HG03097 (cell line): ENCODE results near the gene CP.
A peak's percentile ranks its signal among the peaks of the same experiment; 100 is the strongest.
"Not testable (repeated sequence)": the region's sequence is repeated elsewhere in the genome, so short reads cannot be mapped to it uniquely, and the experiment has no call there.

Source experiments
- ATAC-seq: cut with Tn5 transposase; IDR thresholded peaks from one replicate; pipeline ENCODE4 v1.9.1; 2021; ENCODE audit not compliant: unreplicated experiment, low FRiP score

CP gene

GRCh38 chr3:149221783-149222517 is at the start of gene CP:
Gene CP, minus strand, starts transcription at chr3:149221829. Its CDS starts 37 bp downstream, at chr3:149221792.
- ATAC-seq = no peak

DNA sequence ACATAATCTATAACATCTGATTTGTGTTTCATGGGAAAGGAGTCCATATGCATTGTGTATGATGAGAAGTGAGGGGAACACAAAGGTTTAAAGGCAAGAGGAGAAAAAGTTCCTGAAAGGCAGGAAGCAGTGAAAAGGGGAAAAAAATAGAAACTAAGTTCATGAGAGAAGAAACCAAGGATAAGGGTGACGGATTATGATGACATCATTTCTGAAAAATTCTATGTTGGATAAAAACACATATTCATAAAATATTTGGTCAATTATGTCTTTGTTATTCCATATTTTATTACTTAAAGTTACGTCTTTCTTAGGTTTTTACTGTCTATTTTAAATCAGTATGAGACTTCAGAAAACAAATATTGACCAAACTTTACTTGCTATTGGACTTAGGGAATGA is 48.6 kb upstream of the CP start:
- ATAC-seq = no peak

DNA sequence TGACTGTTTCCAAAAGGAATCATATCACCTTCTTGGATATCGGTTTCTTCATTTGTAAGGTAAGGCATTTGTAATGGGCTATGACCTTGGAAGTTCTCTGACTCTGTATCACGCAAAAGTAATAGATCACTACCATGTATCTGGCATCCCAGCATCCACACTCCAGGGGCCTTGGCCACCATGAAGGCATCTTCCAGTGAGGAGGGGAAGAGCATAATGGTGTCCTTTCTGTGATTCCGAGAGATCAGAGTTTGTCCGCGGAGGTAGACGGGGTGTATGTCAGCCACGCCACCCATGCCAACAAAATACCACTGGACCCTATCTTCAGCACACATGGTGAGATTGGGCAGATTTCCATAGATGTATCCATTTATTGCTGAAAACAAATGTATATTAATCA is 48.1 kb upstream of the CP start:
- no peak for ATAC-seq

DNA sequence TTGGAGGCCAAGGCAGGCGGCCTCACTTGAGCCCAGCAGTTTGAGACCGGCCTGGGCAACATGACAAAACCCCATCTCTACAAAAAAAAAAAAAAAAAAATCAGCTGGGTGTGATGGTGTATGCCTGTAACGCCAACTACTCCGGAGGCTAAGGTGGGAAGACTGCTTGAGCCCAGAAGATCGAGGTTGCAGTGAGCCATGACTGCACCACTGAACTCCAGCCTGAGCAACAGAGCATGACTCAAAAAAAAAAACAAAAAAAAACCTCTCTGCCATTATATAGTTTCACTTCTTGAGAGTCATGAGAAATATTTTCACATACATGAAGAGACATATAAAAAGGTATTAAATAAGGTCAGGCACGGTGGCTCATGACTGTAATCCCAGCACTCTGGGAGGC is 45.9 kb upstream of the CP start:
- peak; percentile 57 for ATAC-seq

- ATAC-seq = no peak
These were observed 45.1 kb upstream of the CP start for GRCh38 chr3:149266736-149267135.

DNA sequence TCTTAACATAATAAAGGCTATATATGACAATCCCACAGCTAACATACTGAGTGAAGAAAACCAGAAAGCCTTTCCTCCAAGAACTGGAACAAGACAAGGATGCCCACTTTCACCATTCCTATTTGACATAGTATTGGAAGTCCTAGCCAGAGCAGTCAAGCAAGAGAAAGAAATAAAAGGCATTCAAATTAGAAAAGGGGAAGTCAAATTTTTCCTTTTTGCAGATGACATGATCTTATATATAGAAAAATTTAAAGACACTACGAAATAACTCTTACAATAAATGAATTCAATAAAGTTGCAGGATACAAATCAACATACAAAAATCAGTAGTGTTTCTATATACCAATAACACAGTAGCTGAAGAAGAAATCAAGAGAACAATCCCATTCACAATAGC is 42.2 kb upstream of the CP start:
- ATAC-seq = no peak

GRCh38 chr3:149258714-149259113 is 37.1 kb upstream of the CP start:
- no peak for ATAC-seq

DNA sequence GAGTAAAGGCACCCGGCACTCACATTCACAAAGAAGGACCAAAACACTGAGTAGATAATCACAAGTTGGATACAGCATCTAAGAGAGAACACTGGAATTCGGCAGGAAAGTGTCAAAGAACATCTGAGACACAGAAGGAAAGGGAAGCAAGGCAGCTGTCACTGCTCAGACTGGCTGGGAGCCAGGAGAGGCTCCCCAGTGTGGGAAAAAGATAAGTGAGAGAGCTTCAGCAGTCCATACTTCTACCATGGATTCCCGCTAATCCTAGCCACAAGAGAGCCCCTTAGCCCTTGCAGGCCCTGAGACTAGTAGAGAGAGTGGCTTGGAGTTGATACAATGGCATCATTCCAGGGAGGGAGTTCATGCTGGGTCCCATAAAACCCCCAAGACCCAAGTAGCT is 36.7 kb upstream of the CP start:
- no peak for ATAC-seq

DNA sequence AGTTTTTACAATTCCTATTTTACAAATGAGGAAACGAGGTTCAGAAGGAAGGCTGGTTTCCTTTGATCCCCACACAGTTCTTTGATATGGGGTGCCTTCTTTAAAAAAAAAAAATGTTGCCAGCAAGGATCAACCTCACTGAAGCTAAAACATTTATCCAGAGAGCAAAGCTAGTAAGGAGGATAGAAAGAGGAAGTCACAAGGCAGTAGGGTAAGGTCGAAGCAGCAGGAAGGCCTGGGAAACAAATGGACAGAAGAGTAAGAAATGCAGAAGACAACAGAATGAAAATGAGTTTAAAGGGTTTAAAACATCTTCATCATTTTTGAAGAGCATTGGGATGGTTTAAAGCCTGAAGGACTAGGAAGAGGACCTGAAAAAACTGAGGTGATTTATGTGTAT is 30.6 kb upstream of the CP start:
- no peak for ATAC-seq

- ATAC-seq = no peak
These were observed 29.6 kb upstream of the CP start for GRCh38 chr3:149251186-149251585.

- peak; percentile 54 for ATAC-seq
These were observed 26.5 kb upstream of the CP start for GRCh38 chr3:149247929-149248691.

DNA sequence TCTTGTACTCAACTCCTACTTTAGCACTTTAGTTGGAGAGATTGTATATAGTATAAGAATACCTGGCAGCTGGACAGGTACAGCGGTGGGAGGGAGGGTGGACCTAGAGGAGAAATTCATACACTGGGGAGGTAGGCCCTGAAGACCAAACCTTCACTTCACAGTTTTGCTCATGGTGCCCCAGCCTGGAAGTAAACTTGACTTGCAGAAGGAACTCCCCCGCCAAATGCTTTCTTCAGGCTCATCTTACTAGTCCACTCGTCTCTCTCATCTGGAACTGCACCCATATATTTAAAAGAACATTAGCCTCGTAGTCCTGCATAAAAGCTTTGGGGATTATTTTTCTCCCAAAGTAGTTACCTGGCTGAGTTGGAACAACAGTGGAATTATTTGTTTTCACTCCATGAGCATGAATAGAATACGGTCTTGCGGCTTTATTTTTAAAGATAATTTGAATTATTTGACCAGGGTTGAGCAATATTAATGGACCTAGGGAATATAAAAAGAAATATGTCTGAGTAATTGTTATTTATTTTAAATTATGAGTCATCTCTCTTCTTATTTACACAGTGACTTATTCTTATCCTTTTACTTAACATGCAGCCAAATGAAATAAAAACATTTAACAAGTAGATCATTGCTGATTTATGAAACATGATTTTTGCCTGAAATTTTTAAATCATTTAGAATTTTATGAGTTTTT is 25.5 kb upstream of the CP start:
- ATAC-seq = no peak

GRCh38 chr3:149245738-149246451 is 24.3 kb upstream of the CP start:
- peak; percentile 80 for ATAC-seq

- no peak for ATAC-seq
These were observed 21.9 kb upstream of the CP start for GRCh38 chr3:149243540-149243939.

GRCh38 chr3:149239357-149239936 is 17.8 kb upstream of the CP start:
- ATAC-seq = no peak

DNA sequence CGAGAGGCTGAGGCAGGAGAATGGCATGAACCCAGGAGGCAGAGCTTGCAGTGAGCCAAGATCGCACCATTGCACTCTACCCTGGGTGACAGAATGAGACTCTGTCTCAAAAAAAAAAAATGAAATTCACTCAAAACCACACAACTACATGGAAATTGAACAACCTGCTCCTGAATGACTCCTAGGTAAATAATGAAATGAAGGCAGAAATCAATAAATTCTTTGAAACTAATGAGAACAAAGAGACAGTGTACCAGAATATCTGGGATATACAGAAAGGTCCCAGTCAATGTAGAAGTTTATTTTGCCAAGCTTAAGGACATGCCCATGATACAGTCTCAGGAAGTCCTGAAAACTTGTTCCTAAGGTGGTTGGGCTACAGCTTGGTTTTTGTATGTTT is 16.6 kb upstream of the CP start:
- ATAC-seq = not testable (repeated sequence)

DNA sequence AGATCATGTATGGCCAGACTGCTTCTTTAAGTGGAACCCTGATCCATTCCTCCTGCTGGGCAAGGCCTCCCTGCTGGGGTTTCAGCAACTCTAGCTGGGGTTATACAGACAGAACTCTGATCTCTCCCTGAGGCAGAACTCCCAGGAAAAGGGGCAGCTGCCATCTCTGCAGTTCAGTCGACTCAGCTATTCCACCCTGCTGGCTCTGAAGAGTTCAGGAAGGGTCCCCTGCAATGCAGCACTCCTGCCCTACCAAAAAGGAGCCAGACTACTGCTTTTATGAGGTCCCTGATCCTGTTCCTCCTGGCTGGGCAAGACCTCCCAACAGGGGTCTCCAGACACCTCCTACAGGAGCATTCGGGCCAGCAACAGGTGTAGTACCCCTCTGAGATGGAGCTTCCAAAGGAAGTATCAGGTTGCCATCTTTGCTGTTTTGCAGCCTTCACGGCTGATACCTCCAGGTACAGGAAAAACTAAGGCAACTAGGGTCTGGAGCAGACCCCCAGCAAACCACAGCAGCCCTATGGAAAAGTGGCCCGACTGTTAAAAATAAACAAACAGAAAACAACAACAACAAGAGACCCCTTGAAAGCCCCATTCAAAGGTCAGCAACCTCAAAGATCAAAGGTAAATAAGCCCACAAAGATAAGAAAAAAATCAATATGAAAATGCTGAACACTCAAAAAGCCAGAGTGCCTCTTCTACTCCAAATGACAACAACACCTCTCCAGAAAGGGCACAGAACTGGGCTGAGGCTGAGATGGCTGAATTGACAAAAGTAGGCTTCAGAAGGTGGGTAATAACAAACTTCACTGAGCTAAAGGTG is 14.2 kb upstream of the CP start:
- ATAC-seq = no peak

DNA sequence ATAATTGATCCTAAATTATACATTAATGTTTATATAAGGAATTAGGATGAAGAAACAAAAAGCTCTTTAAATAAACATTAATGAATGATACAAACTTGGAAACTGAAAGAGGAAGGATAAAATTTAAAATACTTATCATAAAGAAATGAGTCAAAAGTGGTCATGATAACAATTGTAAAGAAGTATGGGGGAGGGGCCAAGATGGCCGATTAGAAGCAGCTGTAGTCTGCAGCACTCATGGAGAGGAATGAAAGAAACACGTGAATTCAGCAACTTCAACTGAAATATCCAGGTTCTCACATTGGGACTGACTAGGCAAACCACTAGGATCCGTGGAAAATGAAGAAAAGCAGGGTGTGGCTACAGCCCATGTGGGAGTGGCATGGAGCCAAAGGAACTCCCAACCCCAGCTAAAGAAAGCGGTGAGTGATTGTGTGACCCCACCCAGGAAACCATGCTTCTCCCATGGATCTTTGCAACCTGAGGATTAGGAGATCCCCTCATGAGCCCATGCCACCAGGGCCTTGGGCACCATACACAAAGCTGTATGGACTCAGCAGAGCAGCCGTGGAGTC is 13.1 kb upstream of the CP start:
- ATAC-seq = no peak

- ATAC-seq = no peak
These were observed 11.7 kb upstream of the CP start for GRCh38 chr3:149233323-149233722.
